AG04449 (cell line): ENCODE data around the gene VPS52.
A peak's percentile ranks its signal among the peaks of the same experiment; 100 is the strongest.

ENCODE experiments used
- CTCF ChIA-PET: fragments of 350-600 bp; formaldehyde crosslinking; extraction: SDS; loops from one replicate; lab custom pipeline; 2021; ENCODE audit warnings: antibody characterized with exemption; lab: Yijun Ruan, JAX
- POLR2A ChIA-PET: fragments of 400-600, 350-600 bp; formaldehyde crosslinking; extraction: SDS; loops from one replicate; lab custom pipeline; 2020; ENCODE audit warnings: antibody characterized with exemption, inconsistent platforms; lab: Yijun Ruan, JAX
- DNase-seq: peaks from one replicate; pipeline ENCODE4 v3.0.0-alpha.2; 2010; ENCODE audit warnings: low read depth, low spot score
- H3K4me3 ChIP-seq: 2 replicates; pipeline ENCODE4 v1.5.1; 2011; ENCODE audit warnings: low read depth, mild to moderate bottlenecking, control low read depth, low read length
- CTCF ChIP-seq: IDR thresholded peaks from one replicate; pipeline ENCODE4 v1.5.1; 2011; ENCODE audit warnings: mild to moderate bottlenecking, moderate library complexity, low read length, control low read depth, inconsistent platforms; ENCODE audit not compliant: insufficient read depth; ENCODE audit errors: missing control alignments

The VPS52 gene

GRCh38 chr6:33212857-33213165 is 58.9 kb downstream of the VPS52 start:
- POLR2A ChIA-PET, result interaction anchor here (0.7 to 1.1 kb wide), 4 partner anchors 35 to 76 kb away, joined by 3 to 11 read pairs (median 4); partner anchors contain the start of genes PFDN6 and WDR46
- TF ChIP-seq CTCF, result no peak
- DNase-seq, result no peak
- peak overlapping the region; percentile 62 for H3K4me3 ChIP-seq
- CTCF ChIA-PET, result interaction anchor here (0.9 to 6.0 kb wide), 4 partner anchors 15 to 279 kb away, joined by 3 to 36 read pairs (median 4); no protein-coding TSS in a partner anchor

- POLR2A ChIA-PET, result no interaction called here
- DNase-seq, result no peak
Measured at GRCh38 chr6:33211666-33212422, 59.8 kb downstream of the VPS52 start.

GRCh38 chr6:33211136-33211535 is 60.5 kb downstream of the VPS52 start:
- TF ChIP-seq CTCF, result no peak
- no peak overlapping the region for H3K4me3 ChIP-seq
- ChIA-PET POLR2A (no interaction called here), CTCF (interaction anchor here (1.8 to 6.0 kb wide), 2 partner anchors 13 to 38 kb away, joined by 4 to 36 read pairs; no protein-coding TSS in a partner anchor)
- no peak for DNase-seq

More at GRCh38 chr6:33211666-33212422, 59.8 kb downstream of the VPS52 start:
- CTCF ChIA-PET, result interaction anchor here (0.6 to 6.0 kb wide), 3 partner anchors 15 to 38 kb away, joined by 3 to 36 read pairs (median 5); no protein-coding TSS in a partner anchor
- no peak overlapping the region for H3K4me3 ChIP-seq
- TF ChIP-seq CTCF, result no peak

- no peak for TF ChIP-seq CTCF
- ChIA-PET POLR2A (no interaction called here), CTCF (interaction anchor here (1.8 to 6.0 kb wide), 2 partner anchors 12 to 40 kb away, joined by 4 to 36 read pairs; no protein-coding TSS in a partner anchor)
- no peak overlapping the region for H3K4me3 ChIP-seq
- DNase-seq, result no peak
Measured at GRCh38 chr6:33209856-33210255, 61.8 kb downstream of the VPS52 start.

- TF ChIP-seq CTCF, result no peak
- ChIA-PET CTCF (interaction anchor here (0.6 to 6.0 kb wide), 6 partner anchors 10 to 41 kb away, joined by 3 to 36 read pairs (median 4); no protein-coding TSS in a partner anchor), POLR2A (interaction anchor here (0.7 to 2.5 kb wide), 5 partner anchors 9 to 236 kb away, joined by 3 to 25 read pairs (median 5); no protein-coding TSS in a partner anchor)
- H3K4me3 ChIP-seq, result peak within 1 kb of the TSS; percentile 83
- no peak for DNase-seq
Measured at GRCh38 chr6:33208091-33208967, 63.3 kb downstream of the VPS52 start, which contains the start of gene RING1. RING1 (plus strand) TSS chr6:33208500; CDS start chr6:33208823, 323 bp downstream.
